Measurements from ENCODE around the gene CD7.

Gene CD7

GRCh38 chr17:82328141-82328993, 11.0 kb upstream of the CD7 start:
- no peak for DNase-seq (ENCODE audit: low spot score)

GRCh38 chr17:82327757-82328140, 10.3 kb upstream of the CD7 start:
- DNase-seq (ENCODE audit: low spot score): no peak

- DNase-seq (ENCODE audit: low spot score): no peak
Observed at GRCh38 chr17:82327289-82327688, 9.9 kb upstream of the CD7 start.

- no peak for DNase-seq (ENCODE audit: low spot score)
Observed at GRCh38 chr17:82325286-82326180, 8.1 kb upstream of the CD7 start.

GRCh38 chr17:82324566-82325285, 7.3 kb upstream of the CD7 start:
- peak; percentile 83 for DNase-seq (ENCODE audit: low spot score)

DNA sequence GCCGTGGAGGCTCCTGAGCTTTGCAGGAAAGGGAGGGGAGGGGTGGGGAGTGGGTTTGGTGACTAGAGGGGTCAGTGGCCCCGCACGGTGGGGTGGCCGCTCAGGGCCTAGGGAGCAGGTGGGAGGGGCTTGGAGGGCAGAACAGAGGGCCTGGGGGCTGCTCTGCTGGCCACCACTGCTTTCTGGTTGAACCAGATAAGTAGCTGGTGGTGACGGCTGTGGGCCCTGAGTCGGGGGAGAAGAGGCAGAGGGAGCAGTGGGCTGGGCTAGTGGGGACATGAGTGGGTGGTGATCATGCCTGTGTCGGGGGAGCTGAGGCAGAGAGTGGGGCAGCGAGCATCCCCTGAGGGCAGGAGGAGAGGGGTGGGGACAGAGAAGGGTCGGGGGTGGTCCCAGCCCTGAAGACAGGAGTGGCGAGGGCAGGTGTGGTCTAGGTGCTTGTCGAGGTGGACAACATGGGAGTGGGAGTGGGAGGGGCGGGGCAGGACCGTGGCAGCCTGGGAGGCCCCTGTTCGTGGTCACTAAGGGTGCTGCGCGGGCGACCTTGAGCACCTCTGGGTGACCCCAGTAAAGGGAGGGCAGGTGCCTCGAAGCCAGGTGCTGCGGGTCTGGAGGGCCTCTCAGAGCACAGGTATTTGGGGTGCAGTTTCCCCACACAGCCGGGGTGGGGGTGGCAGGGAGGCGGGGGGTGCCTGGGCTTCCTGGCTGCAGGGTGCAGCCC, 6.3 kb upstream of the CD7 start:
- DNase-seq (ENCODE audit: low spot score): no peak

- no peak for DNase-seq (ENCODE audit: low spot score)
Observed at GRCh38 chr17:82322526-82323453, 5.4 kb upstream of the CD7 start.

- DNase-seq (ENCODE audit: low spot score): no peak
Observed at GRCh38 chr17:82321947-82322466, 4.6 kb upstream of the CD7 start.

- DNase-seq (ENCODE audit: low spot score): no peak
Observed at GRCh38 chr17:82320956-82321927, 3.8 kb upstream of the CD7 start.

DNA sequence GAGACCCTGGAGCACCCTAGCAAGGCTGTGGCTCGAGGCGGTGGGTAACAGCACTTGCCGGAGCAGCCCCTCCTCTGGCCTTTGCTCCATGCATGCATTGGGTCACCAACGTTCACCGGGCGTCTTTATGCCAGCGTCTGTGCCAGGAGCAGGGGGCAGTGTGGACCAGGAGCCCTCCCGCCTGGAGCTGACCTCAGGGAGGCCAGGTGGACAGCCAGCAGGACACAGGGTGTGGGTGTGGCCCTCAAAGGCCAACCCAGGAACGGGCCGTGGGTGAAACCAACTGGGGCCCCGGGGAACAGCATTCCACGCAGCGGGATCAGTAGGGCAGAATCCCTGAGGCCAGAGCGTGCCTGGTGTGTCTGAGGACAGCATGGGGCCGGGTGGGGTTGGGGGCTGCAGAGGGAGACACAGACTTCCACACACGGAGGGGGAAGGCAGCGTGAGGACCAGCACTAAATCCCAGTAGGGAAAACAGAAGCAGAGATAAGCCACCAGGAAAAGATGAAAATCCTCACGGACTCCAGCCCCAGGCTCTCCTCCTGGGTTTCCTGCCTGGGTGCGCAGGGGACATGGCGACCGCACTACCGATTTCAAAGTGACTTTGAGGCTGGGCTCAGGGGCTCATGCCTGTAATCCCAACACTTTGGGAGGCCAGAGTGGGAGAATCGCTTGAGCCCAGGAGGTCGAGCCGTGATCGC, 2.9 kb upstream of the CD7 start:
- no peak for DNase-seq (ENCODE audit: low spot score)

DNA sequence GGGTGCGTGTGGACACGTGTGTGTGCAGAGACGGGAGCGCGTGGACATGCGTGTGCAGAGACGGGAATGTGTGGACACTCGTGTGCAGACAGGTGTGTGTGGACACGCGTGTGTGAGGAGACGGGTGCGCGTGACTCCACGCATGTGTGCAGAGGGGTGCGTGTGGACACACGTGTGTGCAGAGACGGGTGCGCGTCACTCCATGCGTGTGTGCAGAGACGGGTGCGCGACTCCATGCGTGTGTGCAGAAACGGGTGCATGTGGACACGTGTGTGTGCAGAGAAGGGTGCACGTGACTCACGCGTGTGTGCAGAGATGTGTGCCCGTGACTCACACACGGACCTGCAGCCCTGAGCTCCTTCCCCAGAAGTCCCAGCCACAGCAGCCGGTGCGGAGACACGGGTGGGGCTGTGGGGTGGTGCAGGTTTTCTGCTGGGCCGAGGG, 2.2 kb upstream of the CD7 start:
- no peak for DNase-seq (ENCODE audit: low spot score)

DNA sequence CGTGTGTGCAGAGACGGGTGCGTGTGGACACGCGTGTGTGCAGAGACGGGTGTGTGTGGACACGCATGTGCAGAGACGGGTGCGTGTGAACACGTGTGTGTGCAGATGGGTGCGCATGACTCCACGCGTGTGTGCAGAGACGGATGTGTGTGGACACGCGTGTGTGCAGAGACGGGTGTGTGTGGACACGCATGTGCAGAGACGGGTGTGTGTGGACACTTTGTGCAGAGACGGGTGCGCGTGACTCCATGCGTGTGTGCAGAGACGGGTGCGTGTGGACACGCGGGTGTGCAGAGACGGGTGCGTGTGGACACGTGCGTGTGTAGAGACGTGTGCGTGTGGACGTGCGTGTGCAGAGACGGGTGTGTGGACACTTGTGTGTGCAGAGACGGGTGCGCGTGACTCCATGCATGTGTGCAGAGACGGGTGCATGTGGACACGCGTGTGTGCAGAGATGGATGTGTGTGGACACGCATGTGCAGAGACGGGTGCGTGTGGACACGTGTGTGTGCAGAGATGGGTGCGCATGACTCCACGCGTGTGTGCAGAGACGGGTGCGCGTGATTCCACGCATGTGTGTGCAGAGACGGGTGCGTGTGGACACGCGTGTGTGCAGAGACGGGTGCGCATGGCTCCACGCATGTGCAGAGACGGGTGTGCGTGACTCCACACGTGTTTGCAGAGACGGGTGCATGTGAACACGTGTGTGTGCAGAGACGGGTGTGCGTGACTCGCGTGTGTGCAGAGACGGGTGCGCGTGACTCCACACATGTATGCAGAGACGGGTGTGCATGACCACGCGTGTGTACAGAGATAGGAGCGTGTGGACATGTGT, 1.6 kb upstream of the CD7 start:
- DNase-seq (ENCODE audit: low spot score): no peak

DNA sequence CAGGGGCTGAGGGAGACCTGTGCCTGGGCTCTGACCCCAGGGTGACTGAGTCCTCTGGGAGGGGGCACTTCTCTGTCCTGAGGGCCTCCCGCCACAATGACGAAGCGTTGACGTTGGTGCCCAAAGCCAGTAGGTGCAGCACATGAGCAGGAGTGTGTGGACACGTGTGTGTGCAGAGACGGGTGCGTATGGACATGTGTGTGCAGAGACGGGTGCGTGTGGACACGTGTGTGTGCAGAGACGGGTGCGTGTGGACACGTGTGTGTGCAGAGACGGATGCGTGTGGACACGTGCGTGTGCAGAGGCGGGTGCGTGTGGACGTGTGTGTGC, 726 bp upstream of the CD7 start:
- DNase-seq (ENCODE audit: low spot score): no peak

DNA sequence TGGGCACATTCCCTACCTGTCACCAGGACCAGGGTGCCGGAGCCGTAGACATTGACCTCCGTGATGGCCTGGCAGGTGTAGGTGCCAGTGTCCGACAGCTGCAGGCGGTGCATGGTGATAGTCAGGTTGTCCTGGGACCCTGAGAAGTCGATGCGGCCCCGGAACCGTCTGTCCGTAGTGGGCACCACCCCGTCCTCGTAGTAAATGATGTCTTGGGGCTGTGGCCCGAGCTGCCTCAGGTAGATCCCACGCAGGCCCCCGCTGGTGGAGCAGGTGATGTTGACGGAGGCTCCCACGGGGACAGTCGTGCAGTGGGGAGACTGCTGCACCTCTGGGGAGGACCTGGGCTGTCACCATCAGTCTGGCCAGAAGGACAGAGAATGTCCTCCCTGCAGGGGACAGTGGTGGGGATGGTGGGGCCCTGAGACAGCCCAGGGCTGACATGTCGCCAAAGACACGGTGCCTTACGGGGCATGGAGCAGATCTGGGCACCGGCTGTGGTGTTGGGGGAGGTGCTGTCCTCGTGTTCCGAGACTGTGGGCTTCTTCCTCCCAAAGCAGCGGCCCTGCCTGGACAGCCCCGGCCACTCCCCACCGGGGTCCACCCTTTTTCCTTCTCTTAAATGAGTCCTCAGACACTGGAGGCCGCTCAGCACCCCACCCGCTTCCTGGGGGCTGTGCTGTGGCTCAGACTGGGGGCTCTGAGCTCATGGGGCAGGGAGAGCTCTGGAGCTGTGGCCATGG, 586 bp downstream of the CD7 start:
- DNase-seq (ENCODE audit: low spot score): no peak

- no peak for DNase-seq (ENCODE audit: low spot score)
Observed at GRCh38 chr17:82315703-82316358, 1.6 kb downstream of the CD7 start.
